Effector memory CD8-positive, alpha-beta T cell (primary cell): ENCODE measurements around the gene TBC1D20.
"Not testable (repeated sequence)": the region's sequence is repeated elsewhere in the genome, so short reads cannot be mapped to it uniquely, and the experiment has no call there.

Experiments used
- ATAC-seq: fragments of 150-1000 bp; cut with Tn5 transposase; replicated peaks from 2 replicates; pipeline ENCODE4 v1.10.0; 2021; ENCODE audit warnings: mild to moderate bottlenecking, moderate library complexity
- DNase-seq, 3 experiments: peaks; one replicate each; pipeline ENCODE4 v3.0.0; 2021
- H3K27ac Mint-ChIP-seq, 2 donors: one replicate each; pipeline ENCODE4 v1.8.0; 2022; ENCODE audit warnings: mild to moderate bottlenecking in 2 of 2, mixed read lengths in 2 of 2, moderate library complexity in 2 of 2
- H3K27me3 Mint-ChIP-seq, 2 donors: one replicate each; pipeline ENCODE4 v1.8.0; 2022; ENCODE audit warnings: mixed read lengths in 2 of 2
- H3K36me3 Mint-ChIP-seq: one replicate; pipeline ENCODE4 v1.8.0; 2022; ENCODE audit warnings: mild to moderate bottlenecking, moderate library complexity, mixed read lengths; ENCODE audit not compliant: insufficient read depth
- H3K4me1 Mint-ChIP-seq, 2 donors: one replicate each; pipeline ENCODE4 v1.8.0; 2022; ENCODE audit warnings: low read depth in 2 of 2, mixed read lengths in 2 of 2
- H3K4me3 Mint-ChIP-seq, 2 donors: one replicate each; pipeline ENCODE4 v1.8.0; 2022; ENCODE audit warnings: mild to moderate bottlenecking in 2 of 2, mixed read lengths in 2 of 2, moderate library complexity in 2 of 2
- H3K9me3 Mint-ChIP-seq, 2 donors: one replicate each; pipeline ENCODE4 v1.8.0; 2022; ENCODE audit warnings: mixed read lengths in 2 of 2

The TBC1D20 gene

GRCh38 chr20:404088-404487, 58.2 kb downstream of the TBC1D20 start:
- no peak for ATAC-seq
- no peak overlapping the region for H3K4me3 Mint-ChIP-seq
- H3K9me3 Mint-ChIP-seq = no peaks in the 10 kb centered on the region
- no peak overlapping the region for H3K27ac Mint-ChIP-seq
- DNase-seq = no peak
- H3K27me3 Mint-ChIP-seq = no peaks in the 10 kb centered on the region
- peaks cover 32% of the 10 kb centered on the region for H3K36me3 Mint-ChIP-seq
- H3K4me1 Mint-ChIP-seq = peaks cover 13 to 20% of the 10 kb centered on the region in 2 donors

GRCh38 chr20:403582-403957, 58.8 kb downstream of the TBC1D20 start:
- H3K27ac Mint-ChIP-seq = peak overlapping the region in 1 of 2 donors; percentile 19
- ATAC-seq = no peak

GRCh38 chr20:402898-403581, 59.3 kb downstream of the TBC1D20 start:
- no peak for DNase-seq
- no peak for ATAC-seq
- Mint-ChIP-seq H3K4me1 (peaks cover 9 to 16% of the 10 kb centered on the region in 2 donors), H3K9me3 (no peaks in the 10 kb centered on the region), H3K27ac (peak overlapping the region in 1 of 2 donors; percentile 19), H3K4me3 (no peak overlapping the region), H3K36me3 (peaks cover 28% of the 10 kb centered on the region), H3K27me3 (no peaks in the 10 kb centered on the region)

More at GRCh38 chr20:403582-403957, 58.8 kb downstream of the TBC1D20 start:
- H3K9me3 Mint-ChIP-seq = no peaks in the 10 kb centered on the region
- no peak for DNase-seq
- no peaks in the 10 kb centered on the region for H3K27me3 Mint-ChIP-seq
- H3K4me3 Mint-ChIP-seq = no peak overlapping the region
- peaks cover 9 to 16% of the 10 kb centered on the region in 2 donors for H3K4me1 Mint-ChIP-seq
- H3K36me3 Mint-ChIP-seq = peaks cover 29% of the 10 kb centered on the region

GRCh38 chr20:402496-402885, 59.8 kb downstream of the TBC1D20 start:
- Mint-ChIP-seq H3K4me3 (no peak overlapping the region), H3K4me1 (peaks cover 9 to 16% of the 10 kb centered on the region in 2 donors), H3K27ac (no peak overlapping the region), H3K9me3 (no peaks in the 10 kb centered on the region), H3K27me3 (no peaks in the 10 kb centered on the region), H3K36me3 (peaks cover 30% of the 10 kb centered on the region)
- ATAC-seq (no peak), DNase-seq (no peak)

GRCh38 chr20:401682-402495, 60.4 kb downstream of the TBC1D20 start:
- no peak for ATAC-seq
- no peak for DNase-seq
- no peaks in the 10 kb centered on the region for H3K27me3 Mint-ChIP-seq
- H3K36me3 Mint-ChIP-seq = peaks cover 27% of the 10 kb centered on the region
- no peaks in the 10 kb centered on the region for H3K9me3 Mint-ChIP-seq
- H3K27ac Mint-ChIP-seq = no peak overlapping the region
- peaks cover 3 to 12% of the 10 kb centered on the region in 2 donors for H3K4me1 Mint-ChIP-seq
- no peak overlapping the region for H3K4me3 Mint-ChIP-seq

GRCh38 chr20:400454-401275, 61.7 kb downstream of the TBC1D20 start:
- Mint-ChIP-seq H3K27me3 (no peaks in the 10 kb centered on the region), H3K4me3 (no peak overlapping the region), H3K36me3 (peaks cover 16% of the 10 kb centered on the region), H3K9me3 (no peaks in the 10 kb centered on the region), H3K4me1 (peaks cover 0 to 10% of the 10 kb centered on the region in 2 donors), H3K27ac (no peak overlapping the region)
- ATAC-seq (no peak), DNase-seq (no peak)

- Mint-ChIP-seq H3K27me3 (no peaks in the 10 kb centered on the region), H3K4me3 (no peak overlapping the region), H3K9me3 (no peaks in the 10 kb centered on the region), H3K36me3 (peaks cover 20% of the 10 kb centered on the region), H3K4me1 (peaks cover 0 to 10% of the 10 kb centered on the region in 2 donors), H3K27ac (no peak overlapping the region)
- DNase-seq (no peak), ATAC-seq (no peak)
These were observed 62.2 kb downstream of the TBC1D20 start for GRCh38 chr20:400128-400453.

GRCh38 chr20:399182-399707, 63.1 kb downstream of the TBC1D20 start:
- Mint-ChIP-seq H3K9me3 (no peaks in the 10 kb centered on the region), H3K27ac (no peak overlapping the region), H3K4me3 (no peak overlapping the region), H3K36me3 (peaks cover 29% of the 10 kb centered on the region), H3K4me1 (peaks cover 0 to 10% of the 10 kb centered on the region in 2 donors), H3K27me3 (no peaks in the 10 kb centered on the region)
- ATAC-seq = no peak
- DNase-seq = no peak

GRCh38 chr20:397432-398237, 64.7 kb downstream of the TBC1D20 start:
- H3K9me3 Mint-ChIP-seq = no peaks in the 10 kb centered on the region
- H3K27ac Mint-ChIP-seq = no peak overlapping the region
- DNase-seq (no peak), ATAC-seq (no peak)
- no peak overlapping the region for H3K4me3 Mint-ChIP-seq
- peaks cover 37% of the 10 kb centered on the region for H3K36me3 Mint-ChIP-seq
- H3K4me1 Mint-ChIP-seq = peaks cover 0 to 4% of the 10 kb centered on the region in 2 donors
- no peaks in the 10 kb centered on the region for H3K27me3 Mint-ChIP-seq

- H3K4me3 Mint-ChIP-seq = no peak overlapping the region
- peaks cover 42% of the 10 kb centered on the region for H3K36me3 Mint-ChIP-seq
- ATAC-seq (no peak), DNase-seq (no peak)
- no peak overlapping the region for H3K27ac Mint-ChIP-seq
- no peaks in the 10 kb centered on the region for H3K9me3 Mint-ChIP-seq
- peaks cover 0 to 4% of the 10 kb centered on the region in 2 donors for H3K4me1 Mint-ChIP-seq
- no peaks in the 10 kb centered on the region for H3K27me3 Mint-ChIP-seq
These were observed 65.5 kb downstream of the TBC1D20 start for GRCh38 chr20:396619-397431.

- DNase-seq (no peak), ATAC-seq (no peak)
- H3K4me1 Mint-ChIP-seq = peaks cover 0 to 1% of the 10 kb centered on the region in 2 donors
- H3K9me3 Mint-ChIP-seq = no peaks in the 10 kb centered on the region
- H3K36me3 Mint-ChIP-seq = peaks cover 42% of the 10 kb centered on the region
- no peaks in the 10 kb centered on the region for H3K27me3 Mint-ChIP-seq
- no peak overlapping the region for H3K4me3 Mint-ChIP-seq
- no peak overlapping the region for H3K27ac Mint-ChIP-seq
These were observed 66.1 kb downstream of the TBC1D20 start for GRCh38 chr20:396252-396618.

GRCh38 chr20:393296-393695, 69.0 kb downstream of the TBC1D20 start:
- not testable (repeated sequence) for H3K9me3 Mint-ChIP-seq, DNase-seq, H3K4me3 Mint-ChIP-seq, H3K4me1 Mint-ChIP-seq, ATAC-seq, H3K27ac Mint-ChIP-seq, H3K27me3 Mint-ChIP-seq
- peaks cover 44% of the 10 kb centered on the region for H3K36me3 Mint-ChIP-seq
